Neural crest cell (in vitro differentiated cells): Measurements from ENCODE around the gene DUS2. TPM values are rescaled to one million over a fixed set of nuclear protein-coding genes. Genes with fewer than 3 reads are reported as not detected.

Experiments used
- DNase-seq: peaks from one replicate; pipeline ENCODE4 v3.0.0; 2021; ENCODE audit warnings: low read depth, mixed read lengths, low spot score
- H3K27ac Mint-ChIP-seq: one replicate; pipeline ENCODE4 v1.8.0; 2021; ENCODE audit warnings: mild to moderate bottlenecking, mixed read lengths; ENCODE audit not compliant: unreplicated experiment
- H3K27me3 Mint-ChIP-seq: 2 replicates; pipeline ENCODE4 v1.8.0; 2021; ENCODE audit warnings: low read depth, mild to moderate bottlenecking, mixed read lengths
- H3K36me3 Mint-ChIP-seq: 2 replicates; pipeline ENCODE4 v1.8.0; 2021; ENCODE audit warnings: low read depth, mild to moderate bottlenecking, mixed read lengths
- H3K4me1 Mint-ChIP-seq: 2 replicates; pipeline ENCODE4 v1.8.0; 2021; ENCODE audit warnings: mixed read lengths
- H3K4me3 Mint-ChIP-seq: one replicate; pipeline ENCODE4 v1.8.0; 2021; ENCODE audit warnings: mild to moderate bottlenecking, mixed read lengths
- H3K9me3 Mint-ChIP-seq: 2 replicates; pipeline ENCODE4 v1.8.0; 2021; ENCODE audit warnings: mixed read lengths
- CTCF ChIP-seq: fragments of 200-600 bp; sonication (generic); conservative IDR thresholded peaks from 2 replicates; pipeline ENCODE4 v1.5.0; 2021; ENCODE audit warnings: antibody characterized with exemption, mild to moderate bottlenecking
- total RNA-seq: library from RNA; stranded (reverse); gene quantifications from 2 replicates; pipeline ENCODE4 v1.2.1, GENCODE V29; 2021

The DUS2 gene
- total RNA-seq, 1 donor from 2014 or later, result 28.4 TPM

GRCh38 chr16:68081861-68082628 is 59.0 kb downstream of the DUS2 start:
- H3K36me3 Mint-ChIP-seq, result peaks cover 5% of the 10 kb centered on the region
- no peaks in the 10 kb centered on the region for H3K9me3 Mint-ChIP-seq
- H3K27me3 Mint-ChIP-seq, result no peaks in the 10 kb centered on the region
- peak overlapping the region; percentile 56 for H3K4me3 Mint-ChIP-seq
- DNase-seq, result no peak
- H3K27ac Mint-ChIP-seq, result no peak overlapping the region
- TF ChIP-seq CTCF, result no peak
- peaks cover 27% of the 10 kb centered on the region for H3K4me1 Mint-ChIP-seq

GRCh38 chr16:68082629-68083238 is 59.6 kb downstream of the DUS2 start:
- H3K27ac Mint-ChIP-seq, result no peak overlapping the region
- TF ChIP-seq CTCF, result no peak
- peaks cover 30% of the 10 kb centered on the region for H3K4me1 Mint-ChIP-seq
- no peaks in the 10 kb centered on the region for H3K9me3 Mint-ChIP-seq
- H3K27me3 Mint-ChIP-seq, result no peaks in the 10 kb centered on the region
- peak overlapping the region; percentile 56 for H3K4me3 Mint-ChIP-seq
- peaks cover 5% of the 10 kb centered on the region for H3K36me3 Mint-ChIP-seq
- no peak for DNase-seq

GRCh38 chr16:68083239-68083781 is 60.2 kb downstream of the DUS2 start:
- DNase-seq, result no peak
- no peaks in the 10 kb centered on the region for H3K9me3 Mint-ChIP-seq
- peak overlapping the region; percentile 99 for H3K27ac Mint-ChIP-seq
- H3K27me3 Mint-ChIP-seq, result no peaks in the 10 kb centered on the region
- peaks cover under 1% of the 10 kb centered on the region for H3K36me3 Mint-ChIP-seq
- peaks cover 32% of the 10 kb centered on the region for H3K4me1 Mint-ChIP-seq
- H3K4me3 Mint-ChIP-seq, result peak overlapping the region; percentile 100
- no peak for TF ChIP-seq CTCF

- H3K4me1 Mint-ChIP-seq, result peaks cover 35% of the 10 kb centered on the region
- H3K9me3 Mint-ChIP-seq, result no peaks in the 10 kb centered on the region
- no peak for DNase-seq
- H3K27ac Mint-ChIP-seq, result peak overlapping the region; percentile 99
- H3K36me3 Mint-ChIP-seq, result no peaks in the 10 kb centered on the region
- no peaks in the 10 kb centered on the region for H3K27me3 Mint-ChIP-seq
- H3K4me3 Mint-ChIP-seq, result peak overlapping the region; percentile 100
- TF ChIP-seq CTCF, result no peak
Observed at GRCh38 chr16:68083861-68084503, 60.9 kb downstream of the DUS2 start.

- Mint-ChIP-seq H3K27ac (peak overlapping the region; percentile 99), H3K36me3 (no peaks in the 10 kb centered on the region), H3K4me3 (peak overlapping the region; percentile 100), H3K9me3 (no peaks in the 10 kb centered on the region), H3K27me3 (no peaks in the 10 kb centered on the region), H3K4me1 (peaks cover 36% of the 10 kb centered on the region)
- peak; percentile 84 for DNase-seq
- TF ChIP-seq CTCF, result peak; percentile 21
Observed at GRCh38 chr16:68084504-68085258, 61.6 kb downstream of the DUS2 start.
